PFSK-1 (cell line): ENCODE measurements around the gene MORN5.

Experiments used
- FOXP2 ChIP-seq: optimal IDR thresholded peaks from 2 replicates; pipeline ENCODE3; 2011; ENCODE audit warnings: borderline replicate concordance, control low read depth, inconsistent platforms; ENCODE audit not compliant: insufficient read depth; ENCODE audit errors: extremely low read length, extremely low read depth
- POLR2AphosphoS5 ChIP-seq: IDR thresholded peaks from 2 replicates; pipeline ENCODE4 v1.6.1; 2012; ENCODE audit warnings: low read depth, mild to moderate bottlenecking, control low read depth, low read length, moderate library complexity
- TAF1 ChIP-seq: IDR thresholded peaks from 2 replicates; pipeline ENCODE4 v1.6.1; 2012; ENCODE audit warnings: low read length, control low read depth, borderline replicate concordance; ENCODE audit not compliant: insufficient read depth

- no peak for TF ChIP-seq TAF1
- TF ChIP-seq POLR2AphosphoS5, result no peak
- TF ChIP-seq FOXP2, result no peak
Measured at GRCh38 chr9:122186301-122186700, 26.6 kb downstream of the MORN5 start.
